ENCODE measurements around the gene UNC80.

The UNC80 gene

DNA sequence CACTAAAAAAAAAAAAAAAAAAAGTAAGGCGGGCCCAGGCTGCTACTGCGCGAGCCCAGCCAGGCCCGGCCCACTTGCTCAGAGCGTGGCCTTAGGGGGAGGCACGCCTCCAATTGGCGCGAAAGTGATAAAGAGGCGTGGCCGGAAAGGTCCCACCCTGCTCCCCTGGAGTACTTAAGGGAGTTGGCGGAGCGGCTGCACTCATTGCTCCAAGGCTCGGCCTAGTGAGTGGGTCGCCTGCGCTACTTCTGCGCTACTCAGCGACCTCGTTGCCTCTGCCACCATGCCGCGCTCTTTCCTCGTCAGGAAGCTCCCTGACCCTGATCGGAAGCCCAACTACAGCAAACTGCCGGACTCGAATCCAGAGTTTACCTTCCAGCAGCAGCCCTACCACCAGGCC is 36.9 kb downstream of the UNC80 start:
- no peak for DNase-seq

GRCh38 chr2:209809256-209809655 is 37.6 kb downstream of the UNC80 start:
- DNase-seq, result no peak

DNA sequence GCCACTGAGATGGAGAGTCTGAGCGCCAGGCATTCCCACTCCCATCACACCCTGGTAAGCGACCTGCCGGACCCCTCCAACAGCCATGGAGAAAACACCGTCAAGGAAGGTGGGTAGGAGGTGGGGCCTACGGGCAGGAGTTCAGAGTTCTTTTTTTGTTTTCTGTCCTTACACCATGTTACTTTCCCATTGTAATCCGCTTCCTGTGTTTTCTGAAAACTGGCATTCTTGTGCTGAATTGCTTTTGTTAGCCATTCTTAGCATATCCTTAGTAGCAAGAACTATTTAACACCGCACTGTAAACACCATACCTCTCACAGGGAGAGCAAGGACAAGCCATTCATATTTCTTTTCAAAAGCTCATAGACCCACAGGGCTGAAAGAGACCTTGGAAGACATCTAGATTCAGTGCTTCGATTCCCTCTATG is 46.2 kb downstream of the UNC80 start:
- no peak for DNase-seq

- DNase-seq, result no peak
Measured at GRCh38 chr2:209818939-209819338, 47.3 kb downstream of the UNC80 start.

- DNase-seq, result no peak
Measured at GRCh38 chr2:209821806-209822205, 50.2 kb downstream of the UNC80 start.

GRCh38 chr2:209823484-209823883 is 51.9 kb downstream of the UNC80 start:
- DNase-seq, result no peak

GRCh38 chr2:209824391-209824790 is 52.8 kb downstream of the UNC80 start:
- DNase-seq, result no peak

- no peak for DNase-seq
Measured at GRCh38 chr2:209830722-209831465, 59.3 kb downstream of the UNC80 start.

DNA sequence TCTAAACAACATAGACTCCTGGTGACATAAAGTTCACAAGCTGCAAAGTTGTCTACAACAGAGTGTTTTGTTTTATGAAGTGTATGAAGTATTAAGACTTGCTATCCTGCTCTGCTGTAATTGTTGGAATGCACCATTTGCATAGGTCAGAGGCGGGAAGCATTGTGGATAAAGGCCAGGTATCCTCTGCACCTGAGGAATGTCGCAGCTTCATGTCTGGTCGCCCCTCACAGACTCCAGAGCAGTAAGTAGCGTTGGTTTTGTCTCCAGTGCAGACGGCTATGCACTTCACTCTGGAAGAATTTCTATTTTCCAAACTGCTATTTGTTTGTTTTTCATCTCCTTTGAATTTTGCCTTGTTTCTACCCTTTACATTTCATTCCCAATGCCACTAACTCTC is 63.1 kb downstream of the UNC80 start:
- DNase-seq, result no peak

DNA sequence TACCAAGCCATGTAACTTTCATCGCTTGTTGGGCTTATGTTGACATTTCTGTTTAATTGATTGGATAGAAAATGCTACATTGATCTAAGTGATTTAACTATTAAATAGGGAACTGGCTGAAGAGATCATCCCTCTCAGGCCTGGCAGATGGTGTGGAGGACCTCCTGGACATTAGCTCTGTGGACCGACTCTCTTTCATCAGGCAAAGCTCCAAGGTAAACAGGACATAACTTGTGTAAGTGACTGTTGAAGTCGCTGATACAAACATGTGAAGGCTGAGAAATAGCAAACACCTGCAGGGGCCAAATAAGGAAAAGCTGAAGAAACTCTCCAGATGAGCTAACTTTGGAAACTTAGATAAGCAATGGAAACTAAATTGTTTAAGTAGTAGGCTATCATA is 68.8 kb downstream of the UNC80 start:
- DNase-seq, result no peak

GRCh38 chr2:209845666-209846065 is 74.0 kb downstream of the UNC80 start:
- no peak for DNase-seq

GRCh38 chr2:209864716-209865295 is 93.2 kb downstream of the UNC80 start:
- no peak for DNase-seq

- no peak for DNase-seq
Measured at GRCh38 chr2:209868271-209868994, 96.8 kb downstream of the UNC80 start.

DNA sequence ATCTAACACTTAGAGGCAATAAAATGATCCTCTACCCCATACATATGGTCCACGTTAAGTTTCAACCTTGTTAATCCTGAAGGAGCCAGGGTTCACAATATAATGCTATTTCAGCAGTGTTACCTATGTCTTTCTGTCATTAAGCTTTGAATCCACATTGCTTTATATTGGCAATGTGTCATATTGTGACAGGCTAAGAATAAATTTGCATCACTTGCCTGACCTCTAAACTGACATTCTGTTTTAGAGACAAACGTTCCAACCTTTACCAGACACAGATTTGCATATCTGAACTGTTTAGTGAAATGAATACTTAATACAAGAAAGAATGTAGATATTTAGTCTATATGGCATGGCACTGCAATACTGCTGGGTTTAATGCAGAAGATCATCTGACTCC is 98.4 kb downstream of the UNC80 start:
- no peak for DNase-seq

- no peak for DNase-seq
Measured at GRCh38 chr2:209872675-209873074, 101.0 kb downstream of the UNC80 start.

- DNase-seq, result no peak
Measured at GRCh38 chr2:209875270-209875669, 103.6 kb downstream of the UNC80 start.

- DNase-seq, result no peak
Measured at GRCh38 chr2:209876211-209876610, 104.6 kb downstream of the UNC80 start.

DNA sequence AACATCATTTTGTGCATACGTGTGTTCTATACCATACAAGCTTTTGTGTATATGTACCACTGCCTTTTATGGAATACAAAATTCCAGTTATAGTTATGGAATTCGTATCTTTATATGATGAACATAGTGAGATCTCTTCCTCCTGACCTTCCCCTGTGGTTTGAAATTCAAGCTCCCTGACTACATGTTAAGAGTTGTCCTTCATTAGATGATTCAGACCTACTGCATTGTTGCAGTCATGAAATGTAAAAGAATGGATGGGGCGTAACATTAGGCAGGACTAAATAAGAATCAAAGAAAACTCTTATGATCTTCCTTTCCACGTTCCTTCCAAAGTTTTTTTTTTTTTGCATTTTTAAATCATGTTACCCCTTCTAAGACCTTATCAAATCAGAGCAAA is 107.1 kb downstream of the UNC80 start:
- DNase-seq, result no peak

DNA sequence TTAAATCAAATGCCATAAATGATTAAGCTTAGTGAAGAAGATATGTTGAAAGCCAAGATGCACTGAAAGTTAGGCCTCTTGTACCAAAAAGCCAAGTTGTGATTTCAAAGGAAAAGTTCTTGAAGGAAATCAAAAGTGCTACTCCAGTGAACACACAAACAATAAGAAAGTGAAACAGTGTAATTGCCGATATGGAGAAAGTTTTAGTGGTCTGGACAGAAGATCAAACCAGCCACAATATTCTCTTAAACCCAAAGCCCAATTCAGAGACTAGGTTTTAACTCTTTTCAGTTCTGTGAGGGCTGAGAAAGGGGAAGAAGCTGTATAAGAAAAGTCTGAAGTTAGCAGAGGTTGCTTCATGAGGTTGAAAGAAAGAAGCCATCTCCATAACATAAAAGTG is 129.0 kb downstream of the UNC80 start:
- no peak for DNase-seq

DNA sequence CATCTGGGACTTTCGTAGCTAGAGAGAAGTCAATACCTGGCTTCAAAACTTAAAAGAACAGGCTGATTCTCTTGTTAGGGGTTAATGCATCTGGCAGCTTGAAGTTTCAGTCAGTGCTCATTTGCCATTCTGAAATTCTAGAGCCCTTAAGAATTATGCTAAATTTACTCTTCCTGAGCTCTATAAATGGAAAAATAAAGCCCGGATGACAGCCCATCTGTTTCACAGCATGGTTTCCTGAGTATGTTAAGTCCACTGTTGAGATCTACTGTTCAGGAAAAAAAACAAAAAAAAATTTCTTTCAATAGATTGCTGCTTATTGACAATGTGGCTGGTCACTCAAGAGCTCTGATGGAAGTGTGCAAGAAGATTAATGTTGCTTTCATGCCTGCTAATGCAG is 129.5 kb downstream of the UNC80 start:
- DNase-seq, result no peak

DNA sequence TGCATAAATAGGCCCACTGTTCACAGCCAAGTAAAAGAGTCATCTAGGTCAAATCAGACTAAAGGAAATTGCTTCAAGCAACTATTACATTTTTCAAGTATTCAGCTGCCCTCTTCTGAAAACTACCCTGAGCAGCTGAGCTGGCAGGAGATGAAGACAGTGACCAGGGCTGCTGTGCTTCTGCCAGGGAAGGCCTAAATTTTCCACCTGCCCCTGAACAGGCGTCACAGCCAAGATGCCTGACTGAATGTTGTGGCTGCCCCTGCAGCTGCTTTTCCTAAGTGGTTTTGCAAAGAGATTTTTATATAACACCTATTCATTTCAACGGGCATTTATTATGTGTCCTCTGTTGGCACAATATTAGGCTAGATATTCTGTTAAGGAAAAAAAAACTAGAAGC is 134.1 kb downstream of the UNC80 start:
- no peak for DNase-seq

DNA sequence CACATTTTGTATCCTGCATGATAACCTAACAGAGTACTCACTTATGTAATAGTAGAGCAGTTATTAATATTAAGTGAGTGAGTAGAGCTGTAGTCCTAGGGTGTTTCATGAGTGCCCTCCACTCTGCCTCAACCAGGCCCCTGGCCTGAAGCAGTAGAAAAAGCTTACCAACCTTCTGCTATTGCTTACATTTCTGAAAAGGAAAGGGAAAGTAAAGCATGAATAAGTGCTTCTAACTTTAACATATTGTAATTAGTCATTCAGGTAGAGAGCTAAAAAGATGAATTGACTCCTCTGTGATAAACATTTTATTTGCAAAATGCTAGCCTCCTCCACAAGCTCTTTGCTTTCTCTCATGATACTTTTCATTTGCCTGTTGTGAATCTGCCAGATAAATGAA is 136.1 kb downstream of the UNC80 start:
- no peak for DNase-seq

- no peak for DNase-seq
Measured at GRCh38 chr2:209908511-209908910, 136.9 kb downstream of the UNC80 start.

DNA sequence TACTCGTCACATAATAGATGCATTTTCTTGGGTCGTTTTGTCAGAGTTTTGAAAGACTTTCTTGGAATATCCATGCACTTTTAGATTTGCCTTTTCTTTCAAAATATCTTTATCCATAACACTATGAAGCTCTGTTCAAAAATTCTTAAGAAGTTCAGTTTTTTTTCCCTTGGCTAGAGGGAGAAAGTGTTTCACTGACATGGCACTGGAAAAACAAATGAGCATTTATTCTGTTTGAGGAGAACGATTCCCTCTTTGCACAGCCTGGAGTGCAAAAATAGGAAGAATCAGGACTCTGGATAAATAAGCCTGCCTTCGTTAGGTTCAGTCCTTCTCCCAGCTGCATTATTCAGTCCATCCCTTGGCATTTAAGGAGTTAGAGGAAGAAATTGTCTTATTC is 139.9 kb downstream of the UNC80 start:
- no peak for DNase-seq
